OCI-LY1 (cell line): ENCODE results near the gene C10orf62.

Experiments used
- CTCF ChIP-seq: fragments of 200-600 bp; sonication (generic), shearing (Covaris generic); IDR thresholded peaks from 2 replicates; pipeline ENCODE4 v1.5.1; 2017; ENCODE audit warnings: mild to moderate bottlenecking, antibody characterized with exemption, low read length, moderate library complexity, mixed read lengths
- EZH2 ChIP-seq: fragments of 200-600 bp; sonication (generic), shearing (Covaris generic); IDR thresholded peaks from 2 replicates; pipeline ENCODE4 v1.8.0; 2017; ENCODE audit warnings: borderline replicate concordance, mixed run types, mild to moderate bottlenecking, antibody characterized with exemption, low read length, moderate library complexity, mixed read lengths

- TF ChIP-seq CTCF, result no peak
- TF ChIP-seq EZH2, result no peak
Observed at GRCh38 chr10:97540669-97541500, 48.6 kb upstream of the C10orf62 start.
